Esophagus muscularis mucosa (tissue), 4 donors: ENCODE results near the gene MRPS23.

ENCODE experiments used
- CTCF ChIP-seq, 3 experiments: fragments of 200-600 bp in 2 of 3; fragments of 450-650 bp in 1 of 3; sonication (generic) in 2 of 3; IDR thresholded peaks; one replicate each; pipeline ENCODE4 v1.5.1; 2017 to 2019; ENCODE audit warnings: antibody characterized with exemption in 3 of 3, mild to moderate bottlenecking in 2 of 3, moderate library complexity in 1 of 3
- EP300 ChIP-seq: sonication (generic); formaldehyde crosslinking; IDR thresholded peaks from one replicate; pipeline ENCODE4 v1.6.1; 2017; ENCODE audit warnings: antibody characterized with exemption
- POLR2A ChIP-seq: fragments of 450-650 bp; IDR thresholded peaks from one replicate; pipeline ENCODE4 v1.6.1; 2017; ENCODE audit warnings: antibody characterized with exemption, moderate library complexity, mild to moderate bottlenecking, low read depth
- POLR2AphosphoS5 ChIP-seq, 2 donors: sonication (generic); formaldehyde crosslinking; IDR thresholded peaks; one replicate each; pipeline ENCODE4 v1.6.1; 2017; ENCODE audit warnings: antibody characterized with exemption in 2 of 2

DNA sequence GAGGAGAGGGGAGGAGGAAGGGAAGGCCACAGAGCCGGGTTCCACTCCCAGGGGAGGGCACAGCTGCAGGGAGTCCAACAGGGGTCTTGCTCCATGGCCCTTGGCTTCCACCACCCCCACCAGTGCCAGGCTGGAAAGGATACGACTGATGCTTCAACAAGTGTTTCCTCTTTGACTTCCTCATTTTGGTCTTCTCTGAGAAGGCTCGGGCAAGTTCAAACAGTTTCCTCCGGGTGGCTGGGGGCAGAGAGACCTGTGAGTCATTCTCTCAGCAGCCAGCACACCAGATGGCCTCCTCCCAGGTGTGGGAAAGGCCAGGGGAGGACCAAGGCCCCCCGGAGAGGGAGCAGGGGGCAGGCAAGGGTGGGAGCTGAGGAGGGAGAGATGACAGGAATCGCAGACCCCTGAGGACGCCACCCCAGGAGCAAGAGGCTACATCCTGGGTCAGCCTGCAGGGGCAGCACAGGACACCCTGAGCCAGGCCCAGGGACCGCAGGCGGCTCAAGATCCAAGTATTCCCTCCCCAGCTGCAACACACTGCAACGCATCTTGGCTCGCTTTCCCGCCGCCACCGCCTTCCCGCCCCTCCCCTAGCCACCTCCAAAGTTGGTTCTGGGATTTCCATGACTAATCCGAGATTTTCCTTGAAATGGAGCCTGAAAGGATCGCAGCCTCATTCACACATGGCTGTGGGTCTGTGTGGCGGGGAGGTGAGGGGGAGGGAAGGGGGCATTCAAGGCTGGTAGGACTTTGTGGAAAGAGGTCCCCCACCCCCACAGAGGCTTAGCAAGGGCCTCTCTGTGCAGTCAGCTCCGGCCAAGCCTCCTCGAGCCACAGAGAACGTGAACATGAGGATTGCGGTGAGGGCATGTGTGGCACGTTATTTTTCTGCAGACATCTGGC lies 18.4 kb upstream of the MRPS23 start:
- TF ChIP-seq POLR2A (no peak), CTCF (IDR thresholded peaks at IDR 0.05) (peak; percentile 39 to 61 (median 52)), EP300 (peak; percentile 44), POLR2AphosphoS5 (IDR thresholded peaks at IDR 0.05) (peak; percentile 70 to 81)
